ENCODE results near the gene USP2.

Gene USP2

DNA sequence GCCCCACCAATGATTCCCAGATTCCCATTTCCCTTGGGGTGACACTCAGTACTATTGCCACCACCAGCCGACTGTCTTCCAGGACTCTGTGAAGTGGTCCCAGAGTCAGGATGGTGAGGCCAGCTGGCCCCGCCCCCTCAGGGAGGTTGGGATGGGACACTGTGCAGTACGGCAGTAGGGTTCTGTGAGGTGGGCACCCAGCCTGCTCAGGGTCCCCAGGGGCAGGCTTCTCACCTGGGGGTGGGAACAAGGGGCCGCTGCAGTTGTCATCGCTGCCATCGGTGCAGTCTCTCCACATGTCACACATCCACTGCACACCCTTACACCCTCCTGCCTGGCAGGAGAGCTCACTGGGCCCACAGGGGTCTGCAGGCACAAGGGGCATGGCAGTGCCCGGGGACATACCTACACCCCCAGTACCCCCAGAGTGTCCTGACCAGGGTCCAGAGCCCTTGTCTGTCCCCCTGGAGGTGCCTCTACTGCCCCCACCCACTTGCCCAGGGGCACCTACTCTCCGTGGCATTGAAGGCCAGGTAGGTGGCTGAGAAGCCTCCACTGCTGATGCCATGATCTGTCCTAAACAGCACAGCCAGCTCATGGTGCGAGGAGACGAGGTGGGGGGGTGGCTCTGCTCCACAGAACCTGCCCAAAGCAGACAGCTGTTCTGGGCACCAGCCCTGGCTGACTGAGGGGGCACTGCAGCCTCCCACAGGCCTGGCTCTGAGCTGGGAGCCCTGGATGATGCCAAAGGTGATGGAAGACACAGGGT lies 38.9 kb downstream of the USP2 start:
- in situ Hi-C loops (cut with MboI; ENCODE audit: low sequenced_read_pairs): no loop called here

DNA sequence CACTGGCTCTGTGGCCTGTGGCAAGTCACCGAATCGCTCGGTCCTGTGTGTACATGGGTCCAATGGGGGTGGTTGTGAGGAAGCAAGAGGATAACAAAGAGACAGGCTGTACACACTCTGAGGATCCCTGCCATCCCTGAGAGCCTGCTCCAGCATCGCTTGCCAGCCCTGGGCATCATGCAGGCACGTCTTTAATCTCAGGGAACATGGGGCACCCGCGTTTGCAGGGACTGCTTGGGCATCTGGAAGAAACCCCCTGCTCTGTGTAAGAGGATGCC lies 39.5 kb downstream of the USP2 start:
- in situ Hi-C loops (cut with MboI; ENCODE audit: low sequenced_read_pairs): no loop called here

DNA sequence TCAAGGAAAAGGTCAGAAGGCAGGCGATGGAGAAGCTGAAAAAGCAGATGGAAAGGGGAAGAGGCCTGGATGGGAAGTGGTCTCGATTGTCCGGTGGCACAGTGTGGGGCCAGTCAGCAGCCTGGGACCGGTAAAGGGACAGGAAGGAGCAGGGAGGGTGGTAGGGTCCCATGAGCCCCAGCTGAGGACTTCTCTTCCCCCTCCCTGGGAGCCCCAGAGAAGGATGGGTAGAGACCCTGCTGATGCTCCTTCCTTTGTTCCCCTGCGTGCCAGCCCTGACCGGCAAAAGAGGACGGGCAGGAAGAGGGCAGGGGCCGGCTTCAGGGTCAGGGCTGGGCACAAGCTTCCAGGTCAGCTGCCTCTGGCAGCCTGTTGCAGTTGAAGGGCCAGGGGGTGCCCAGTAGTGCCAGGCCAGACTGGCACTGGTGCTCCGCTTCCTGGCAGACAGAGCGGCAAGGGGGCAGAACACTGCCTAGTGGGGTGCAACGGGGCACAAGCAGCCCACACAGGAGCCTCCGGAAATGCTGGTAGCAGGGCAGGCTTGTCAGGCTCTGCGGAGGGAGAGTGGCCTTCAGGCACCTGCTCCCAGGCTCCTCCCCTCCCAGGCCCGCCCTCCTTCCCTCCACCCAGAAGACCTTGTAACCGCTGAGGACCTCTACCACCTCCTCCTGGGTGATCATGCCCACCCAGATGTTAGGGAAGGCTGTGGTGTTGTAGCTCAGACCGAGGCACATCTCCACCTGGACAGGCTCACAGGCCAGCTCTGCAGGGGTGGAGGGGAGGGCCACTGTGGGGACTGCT lies 40.1 kb downstream of the USP2 start:
- in situ Hi-C loops (cut with MboI; ENCODE audit: low sequenced_read_pairs): no loop called here

DNA sequence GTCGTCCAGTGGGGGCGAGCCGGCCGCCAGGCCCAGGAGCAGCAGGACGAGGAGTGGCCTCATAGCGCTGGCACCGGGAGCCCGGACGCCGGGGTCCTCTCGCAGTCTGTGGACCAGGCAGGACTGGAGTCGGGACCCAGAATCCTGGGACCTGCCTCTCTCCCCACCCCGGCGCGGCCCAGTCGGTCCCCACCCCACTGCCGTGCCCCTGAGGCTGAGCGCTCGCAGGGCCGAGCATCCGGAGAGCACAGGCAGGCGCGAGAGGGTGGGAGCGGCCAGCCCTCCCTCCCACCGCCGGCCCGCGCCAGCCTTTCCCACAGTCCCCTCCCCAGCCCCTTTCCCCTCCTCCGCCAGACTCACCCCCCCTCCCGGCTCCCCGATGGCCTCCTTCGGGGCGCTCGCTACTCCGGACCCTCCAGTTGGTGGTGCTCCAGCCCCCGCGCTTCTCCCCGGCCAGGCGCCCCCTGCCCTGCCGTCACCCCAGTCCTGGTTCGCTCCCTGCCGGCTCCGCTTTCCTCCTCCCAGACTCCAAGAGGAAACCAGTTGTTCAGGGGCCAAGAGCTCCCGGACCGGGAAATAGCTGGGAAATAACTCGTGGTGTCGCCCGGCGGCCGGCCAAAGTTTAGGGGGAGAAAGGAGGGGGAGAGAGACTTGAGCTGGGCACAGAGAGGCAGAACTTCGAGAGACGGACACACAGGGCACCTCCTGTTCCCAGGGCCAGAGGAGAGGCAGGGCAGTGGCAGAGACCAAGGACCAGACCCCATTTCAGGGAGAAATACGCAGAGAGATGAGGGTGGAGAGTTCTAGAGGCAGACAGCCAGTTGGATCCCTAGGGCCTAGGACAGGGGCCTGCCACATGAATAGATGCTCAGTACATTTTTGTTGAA lies 40.9 kb downstream of the USP2 start, which contains the start of gene C1QTNF5:
Gene C1QTNF5, minus strand, starts transcription at position 549 of the 887 bp plus-strand sequence. Its CDS starts 486 bp downstream, at position 63.
- in situ Hi-C loops (cut with MboI; ENCODE audit: low sequenced_read_pairs): no loop called here

DNA sequence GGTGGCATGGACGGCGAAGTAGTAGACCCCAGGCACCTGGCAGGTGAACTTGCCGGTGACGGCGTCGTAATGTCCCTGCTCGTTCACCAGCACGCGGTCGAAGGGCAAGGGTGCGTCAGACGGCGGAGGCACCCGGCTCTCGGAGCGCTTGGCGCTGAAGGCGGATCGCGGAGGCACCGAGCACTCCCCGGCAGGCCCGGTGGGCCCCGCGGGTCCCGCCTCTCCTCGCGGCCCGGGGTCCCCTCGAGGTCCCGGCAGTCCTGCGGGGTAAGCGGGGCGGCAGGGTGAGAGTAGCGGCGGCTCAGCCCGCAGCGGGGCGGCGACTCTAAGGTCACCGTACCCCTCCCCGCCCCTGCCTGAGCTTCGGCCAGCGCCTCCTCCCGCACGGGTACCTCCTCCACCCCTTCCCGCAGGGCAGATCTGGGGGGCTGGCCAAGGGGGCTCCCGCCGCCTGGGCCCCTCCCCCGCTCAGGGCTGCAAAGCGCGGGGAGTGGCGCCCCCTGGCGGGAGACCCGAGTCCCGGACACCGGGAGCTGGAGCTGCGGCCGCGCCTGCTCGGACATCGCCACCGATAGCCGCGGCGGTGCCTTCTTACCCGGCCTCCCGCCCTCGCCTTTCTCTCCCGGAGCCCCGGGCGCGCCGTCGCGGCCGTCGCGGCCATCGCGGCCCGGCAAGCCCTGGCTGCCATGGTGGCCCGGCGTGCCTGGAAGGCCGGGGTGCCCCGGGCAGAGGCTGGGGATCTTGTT lies 41.7 kb downstream of the USP2 start:
- in situ Hi-C loops (cut with MboI; ENCODE audit: low sequenced_read_pairs): no loop called here

DNA sequence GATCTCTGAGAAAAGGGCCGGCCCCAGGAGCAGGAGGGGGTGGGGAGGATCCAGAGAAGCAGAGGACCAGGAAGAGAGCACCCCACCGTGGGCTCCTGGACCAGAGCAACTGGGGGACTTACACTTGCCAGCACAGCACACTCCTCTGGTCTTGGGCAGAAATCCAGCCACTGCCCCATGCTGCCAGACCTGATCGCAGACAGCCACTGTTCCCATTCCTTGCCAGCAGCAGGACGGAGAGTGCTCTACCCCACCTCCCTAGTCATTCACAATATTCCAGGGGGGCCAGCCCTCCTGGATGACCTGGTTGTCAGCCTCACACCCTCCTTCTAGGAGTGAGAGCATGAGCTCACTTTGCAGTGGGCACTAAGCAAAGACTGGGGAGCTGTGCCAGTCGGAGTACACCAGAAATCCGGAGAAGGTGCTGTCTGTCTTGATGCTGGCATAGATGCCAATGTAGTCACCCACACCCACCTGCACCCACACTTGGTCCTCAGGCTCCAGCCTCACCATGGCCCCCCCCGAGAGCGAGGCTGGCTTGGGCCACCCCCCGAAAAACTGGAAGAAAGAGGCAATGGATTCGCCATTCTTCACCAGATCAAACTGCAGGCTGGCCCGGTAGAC lies 42.4 kb downstream of the USP2 start:
- in situ Hi-C loops (cut with MboI; ENCODE audit: low sequenced_read_pairs): no loop called here

DNA sequence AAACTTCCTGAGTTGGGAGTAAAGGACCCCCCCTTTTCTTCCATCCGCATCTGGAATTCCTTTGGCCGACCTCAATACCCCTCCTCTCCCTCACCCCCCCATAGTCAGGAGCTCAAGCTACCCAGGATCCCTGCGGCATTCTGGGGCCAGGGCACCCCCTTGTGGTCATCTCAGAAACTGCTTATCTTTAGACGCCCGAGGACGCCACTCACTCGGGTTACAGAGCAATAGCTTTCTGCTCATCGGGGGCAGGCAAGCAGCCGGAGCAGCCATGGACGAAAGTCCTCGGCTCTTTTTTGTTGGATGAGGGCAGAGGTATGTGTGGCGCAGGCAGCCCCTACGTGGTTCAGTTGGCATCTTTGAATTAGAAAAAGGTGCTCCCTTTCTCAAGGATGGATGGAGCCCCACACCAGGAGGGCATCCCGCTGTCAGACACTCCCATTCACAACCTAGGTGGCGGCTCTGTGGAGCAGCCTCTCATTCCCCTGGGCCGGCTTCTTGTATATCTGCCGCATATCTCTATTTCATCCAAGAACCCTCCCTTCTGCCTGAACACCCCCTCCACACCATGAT lies 43.1 kb downstream of the USP2 start:
- in situ Hi-C loops (cut with MboI; ENCODE audit: low sequenced_read_pairs): no loop called here

DNA sequence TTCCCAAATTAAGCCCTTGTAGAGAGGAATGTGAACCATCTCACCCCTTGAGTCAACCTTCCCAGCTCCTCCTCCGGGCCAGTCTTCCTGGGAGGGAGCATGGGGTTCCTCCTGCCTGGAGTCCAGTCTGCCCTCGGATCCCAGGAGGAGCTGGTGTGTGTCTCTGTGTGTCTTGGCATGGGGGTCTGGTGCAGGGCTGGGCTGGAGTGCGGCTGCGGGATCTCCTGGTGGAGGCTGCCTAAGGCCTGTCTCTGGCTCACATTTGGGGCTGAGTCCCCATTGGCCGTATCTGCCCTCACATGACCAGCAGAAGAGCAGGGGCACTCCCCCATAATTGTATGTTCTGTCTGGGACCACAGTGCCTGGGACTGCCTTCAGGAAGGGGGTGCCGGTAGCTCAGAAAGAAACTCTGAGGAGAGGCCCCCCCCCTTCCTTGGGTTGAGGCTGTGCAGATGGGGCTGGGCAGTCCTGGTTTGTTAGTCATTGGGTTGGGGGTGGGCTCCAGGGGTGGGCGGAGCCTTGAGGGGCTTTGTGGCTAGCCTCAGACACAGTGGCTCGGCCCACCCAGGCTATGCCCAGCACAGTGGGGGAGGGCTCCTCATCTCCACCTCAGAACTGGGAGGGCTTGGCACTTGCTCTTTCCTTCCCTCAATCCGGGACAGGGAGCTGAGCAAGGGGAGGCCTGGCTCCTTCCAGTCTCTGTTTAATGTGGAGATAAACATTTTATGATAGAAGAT lies 43.7 kb downstream of the USP2 start:
- in situ Hi-C loops (cut with MboI; ENCODE audit: low sequenced_read_pairs): no loop called here

DNA sequence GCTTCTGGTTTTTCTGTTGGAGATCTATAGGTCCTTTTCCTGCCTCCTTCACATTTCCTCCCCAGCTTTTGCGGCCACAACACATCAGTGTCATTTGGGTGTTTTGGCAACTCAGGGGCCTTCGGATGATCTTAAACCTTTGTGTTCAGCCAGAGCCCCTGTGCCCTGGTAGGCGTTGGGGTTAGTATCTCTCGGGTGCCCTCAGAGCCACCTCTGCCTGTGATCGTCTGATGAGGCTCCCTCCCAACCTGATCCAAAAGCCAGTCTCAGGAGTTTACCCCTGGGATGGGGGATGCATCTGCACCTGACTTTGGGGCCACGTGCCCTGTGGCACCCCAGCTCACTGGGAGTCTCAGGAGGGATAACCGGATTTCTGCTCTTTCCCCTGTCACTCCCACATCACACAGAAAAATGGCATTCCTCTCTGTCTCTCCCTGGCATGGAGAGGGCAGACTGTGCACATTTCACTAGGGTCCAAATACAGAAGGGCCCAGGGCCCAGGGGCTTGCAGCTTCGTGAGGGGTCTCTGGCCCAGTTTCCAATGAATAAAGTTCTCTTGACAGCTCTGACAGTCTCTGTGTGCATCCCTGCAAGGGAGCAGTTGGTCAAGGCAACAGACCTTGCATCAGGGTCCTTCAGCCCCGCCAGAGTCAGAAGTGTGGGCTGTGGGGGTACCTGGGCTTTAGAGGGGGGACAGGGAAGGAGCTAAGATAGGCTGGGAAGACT lies 44.6 kb downstream of the USP2 start:
- in situ Hi-C loops (cut with MboI; ENCODE audit: low sequenced_read_pairs): no loop called here

DNA sequence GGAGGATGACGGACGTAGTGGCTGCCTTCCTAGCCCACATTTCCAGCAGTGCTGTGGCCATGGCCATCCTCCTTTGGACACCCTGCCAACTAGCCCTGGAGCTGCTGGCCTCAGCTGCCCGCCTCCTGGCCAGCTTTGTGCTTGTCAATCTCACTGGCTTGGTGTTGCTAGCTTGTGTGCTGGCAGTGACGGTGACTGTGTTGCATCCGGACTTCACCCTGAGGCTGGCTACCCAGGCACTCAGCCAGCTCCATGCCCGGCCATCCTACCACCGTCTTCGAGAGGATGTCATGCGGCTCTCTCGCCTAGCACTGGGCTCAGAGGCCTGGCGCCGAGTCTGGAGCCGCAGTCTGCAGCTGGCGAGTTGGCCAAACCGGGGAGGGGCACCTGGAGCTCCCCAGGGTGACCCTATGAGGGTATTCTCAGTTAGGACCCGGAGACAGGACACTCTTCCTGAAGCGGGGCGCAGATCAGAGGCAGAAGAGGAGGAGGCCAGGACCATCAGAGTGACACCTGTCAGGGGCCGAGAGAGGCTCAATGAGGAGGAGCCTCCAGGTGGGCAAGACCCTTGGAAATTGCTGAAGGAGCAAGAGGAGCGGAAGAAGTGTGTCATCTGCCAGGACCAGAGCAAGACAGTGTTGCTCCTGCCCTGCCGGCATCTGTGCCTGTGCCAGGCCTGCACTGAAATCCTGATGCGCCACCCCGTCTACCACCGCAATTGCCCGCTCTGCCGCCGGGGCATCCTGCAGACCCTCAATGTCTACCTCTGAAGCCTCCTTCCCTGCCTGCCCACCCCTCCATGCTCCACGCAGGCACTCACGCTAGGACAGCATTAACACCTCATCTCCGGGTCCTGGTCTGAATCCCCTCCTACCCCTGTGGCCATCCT lies 45.6 kb downstream of the USP2 start:
- in situ Hi-C loops (cut with MboI; ENCODE audit: low sequenced_read_pairs): no loop called here

DNA sequence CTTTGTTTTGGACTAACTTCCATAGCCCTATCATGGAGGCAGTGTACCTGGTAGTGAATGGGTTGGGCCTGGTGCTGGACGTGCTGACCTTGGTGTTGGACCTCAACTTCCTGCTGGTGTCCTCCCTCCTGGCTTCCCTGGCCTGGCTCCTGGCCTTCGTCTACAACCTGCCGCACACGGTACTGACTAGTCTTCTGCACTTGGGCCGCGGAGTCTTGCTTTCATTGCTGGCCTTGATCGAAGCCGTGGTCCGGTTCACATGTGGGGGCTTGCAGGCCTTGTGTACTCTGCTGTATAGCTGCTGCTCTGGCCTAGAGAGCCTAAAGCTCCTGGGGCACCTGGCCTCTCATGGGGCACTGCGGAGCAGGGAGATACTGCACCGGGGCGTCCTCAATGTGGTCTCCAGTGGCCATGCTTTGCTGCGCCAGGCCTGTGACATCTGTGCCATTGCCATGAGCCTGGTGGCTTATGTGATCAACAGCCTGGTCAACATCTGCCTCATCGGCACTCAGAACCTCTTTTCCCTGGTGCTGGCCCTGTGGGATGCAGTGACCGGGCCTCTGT lies 46.3 kb downstream of the USP2 start:
- in situ Hi-C loops (cut with MboI; ENCODE audit: low sequenced_read_pairs): no loop called here

DNA sequence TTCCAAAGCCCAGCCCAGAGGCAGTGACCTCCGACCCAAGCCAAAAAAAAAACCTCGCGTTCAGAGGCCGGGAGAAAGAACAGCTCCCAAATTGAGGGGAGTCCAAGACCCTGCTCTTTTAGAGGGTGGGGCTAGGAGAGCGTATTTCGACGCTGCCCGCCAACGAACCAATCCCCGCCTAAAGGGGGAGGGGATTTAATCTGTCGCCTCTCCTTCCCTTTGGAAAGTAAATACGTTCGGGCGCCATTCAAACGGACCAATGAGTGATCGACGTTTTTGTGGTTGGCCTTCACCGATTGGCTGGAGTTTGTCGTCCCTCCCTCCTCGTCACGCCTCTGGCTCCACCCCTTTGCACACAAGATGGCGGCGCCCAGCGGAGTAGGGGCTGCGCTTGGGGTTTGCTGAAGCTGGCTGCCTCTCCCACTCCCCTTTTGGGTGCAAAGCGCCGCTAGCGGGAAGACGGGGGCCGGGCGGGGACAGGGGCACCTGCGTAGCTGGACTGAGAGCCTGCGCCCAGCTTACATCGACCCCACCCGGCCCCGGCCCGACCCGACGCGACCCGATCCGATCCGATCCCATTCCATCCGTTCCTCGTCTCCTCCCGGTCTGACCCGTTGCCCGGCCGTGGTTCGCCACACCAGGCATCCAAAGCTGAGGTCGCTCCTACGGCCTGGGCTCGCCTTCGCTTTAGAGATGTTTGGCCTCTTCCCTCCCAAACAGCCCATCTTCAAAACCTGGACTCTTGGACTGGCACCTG lies 47.1 kb downstream of the USP2 start, which contains the start of gene RNF26:
Gene RNF26, plus strand, starts transcription at position 354 of the 757 bp plus-strand sequence. CDS start 596 bp downstream, outside the sequence.
- in situ Hi-C loops (cut with MboI; ENCODE audit: low sequenced_read_pairs): no loop called here

DNA sequence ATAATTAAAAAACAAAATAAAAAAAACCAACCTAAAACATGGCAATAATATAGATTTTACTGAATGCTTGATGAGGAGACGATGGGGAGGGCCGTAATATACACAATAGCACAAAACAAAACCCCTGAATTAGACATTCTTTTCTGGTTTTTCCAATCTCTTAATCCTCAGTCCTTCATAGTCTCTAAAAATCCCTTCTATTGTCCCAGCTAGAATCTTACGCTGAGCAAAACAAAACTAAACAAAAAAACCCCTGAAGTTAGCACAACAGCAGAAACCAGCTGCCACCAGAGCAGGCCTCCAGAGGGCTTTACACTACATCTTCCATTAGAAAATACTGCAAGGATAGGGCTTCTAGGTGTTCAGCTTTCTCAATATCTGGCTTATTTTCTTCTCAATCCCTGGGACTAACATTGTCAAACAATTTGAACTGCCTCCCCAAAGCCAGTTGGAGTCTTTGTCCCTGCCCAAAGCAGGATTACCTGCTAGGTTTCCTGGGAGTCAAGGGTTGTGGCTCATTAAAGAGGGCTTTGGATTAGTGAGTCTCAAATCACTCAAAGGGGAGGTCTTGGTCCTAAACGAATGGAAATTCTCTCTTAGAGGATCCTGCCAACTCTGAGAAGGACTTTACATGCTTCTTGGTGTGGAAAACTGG lies 49.3 kb downstream of the USP2 start:
- in situ Hi-C loops (cut with MboI; ENCODE audit: low sequenced_read_pairs): no loop called here

DNA sequence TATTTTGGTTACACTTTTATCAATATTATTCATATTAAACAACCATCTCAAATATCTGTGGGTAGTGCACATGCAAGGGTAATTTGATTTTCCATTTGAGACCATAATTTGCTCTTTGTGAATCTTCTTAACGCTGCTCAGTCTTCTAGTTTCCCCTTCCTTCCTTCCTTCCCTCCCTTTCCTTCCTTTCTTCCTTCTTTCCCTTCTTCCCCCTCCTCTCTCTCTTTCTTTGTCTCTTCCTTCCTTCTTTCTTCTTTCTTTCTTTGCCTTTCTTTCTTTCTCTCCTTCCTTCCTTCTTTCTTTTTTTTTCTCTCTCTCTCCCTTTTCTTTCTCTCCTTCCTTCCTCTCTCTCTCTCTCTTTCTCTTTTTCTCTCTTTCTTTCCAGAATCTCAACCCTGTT lies 51.3 kb downstream of the USP2 start:
- in situ Hi-C loops (cut with MboI; ENCODE audit: low sequenced_read_pairs): no loop called here

DNA sequence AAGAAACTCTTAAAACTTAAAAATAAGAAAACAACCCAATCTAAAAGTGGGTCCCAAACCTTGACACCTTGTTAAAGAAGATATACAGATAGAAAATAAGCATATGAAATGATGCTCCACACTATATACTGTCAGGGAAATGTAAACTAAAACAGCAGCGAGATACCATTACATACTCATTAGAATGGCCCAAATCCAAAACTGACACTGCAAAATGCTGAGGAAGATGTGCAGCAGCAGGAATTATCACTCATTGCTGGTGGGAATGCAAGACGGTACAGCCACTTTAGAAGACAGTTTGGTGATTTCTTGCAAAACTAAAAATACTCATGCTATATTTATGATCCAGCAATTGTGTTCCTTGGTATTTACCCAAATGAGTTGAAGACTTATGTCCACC lies 52.2 kb downstream of the USP2 start:
- in situ Hi-C loops (cut with MboI; ENCODE audit: low sequenced_read_pairs): no loop called here

DNA sequence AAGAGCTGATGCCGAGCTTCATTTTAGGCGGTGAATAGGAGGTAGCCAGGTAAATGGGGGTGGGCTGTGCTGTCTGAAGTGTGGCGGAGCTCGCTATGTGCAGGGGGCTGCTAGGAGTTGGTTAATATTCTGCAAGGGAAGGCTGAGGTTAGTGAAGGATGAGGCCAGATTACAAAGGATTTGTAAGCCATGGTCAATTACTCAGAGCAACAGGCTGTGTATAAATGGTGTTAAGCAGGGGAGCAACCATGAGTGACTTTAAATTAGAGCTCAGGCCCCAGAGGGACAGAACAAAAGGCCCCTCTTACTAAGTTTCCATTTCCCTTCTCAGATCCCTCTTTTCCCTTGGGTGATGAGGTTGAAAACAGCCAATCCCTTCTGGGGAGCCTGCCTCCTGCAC lies 57.3 kb downstream of the USP2 start:
- in situ Hi-C loops (cut with MboI; ENCODE audit: low sequenced_read_pairs): no loop called here

Measured in HL-60/S4 treated with retinoic acid at 250 ng/mL for 4 days and 3 days (cell line).